Measurements from ENCODE around the gene VIPR2. TPM values are rescaled to one million over a fixed set of nuclear protein-coding genes. Genes with fewer than 3 reads are reported as not detected.

VIPR2 gene
- polyA plus RNA-seq, 3 donors = not detected

GRCh38 chr7:159141660-159142059 lies 3.0 kb downstream of the VIPR2 start:
- 70% methylated on average over 3 of the region's 6 CpGs for WGBS (ENCODE audit: insufficient coverage)
- Mint-ChIP-seq H3K36me3 (no peaks in the 10 kb centered on the region), H3K4me3 (peak overlapping the region in 1 of 2 donors; percentile 13), H3K9me3 (peaks cover 0 to 6% (median 4%) of the 10 kb centered on the region in 7 donors), H3K27ac (no peak overlapping the region), H3K27me3 (ENCODE audit: low read depth in 3 of 3) (peaks cover 35 to 60% (median 38%) of the 10 kb centered on the region in 3 donors), H3K4me1 (peaks cover 3% of the 10 kb centered on the region)
- Histone ChIP-seq H3K9me3 (replicated peaks in 1 of 2; ENCODE audit: control insufficient read depth in 1 of 2, insufficient read depth in 1 of 2, low read length in 2 of 2) (peaks cover 0 to 13% of the 10 kb centered on the region in 2 donors), H3K27me3 (ENCODE audit: control insufficient read depth in 2 of 2, insufficient read depth in 2 of 2, low read length in 2 of 2) (peaks cover 45 to 49% of the 10 kb centered on the region in 2 donors), H3K27ac (ENCODE audit: low read depth in 1 of 2, low read length in 2 of 2) (no peak overlapping the region), H3K4me2 (replicated peaks; ENCODE audit: extremely low read depth, low read length, poor library complexity, severe bottlenecking) (no peak overlapping the region), H4K20me1 (ENCODE audit: insufficient read depth, low read length) (no peaks in the 10 kb centered on the region), H3K9ac (ENCODE audit: insufficient read depth, low read length, poor library complexity, severe bottlenecking) (no peak overlapping the region), H3K36me3 (replicated peaks in 1 of 2; ENCODE audit: control insufficient read depth in 1 of 2, insufficient read depth in 2 of 2, low read length in 2 of 2) (no peaks in the 10 kb centered on the region), H3K4me1 (ENCODE audit: control insufficient read depth in 1 of 2, insufficient read depth in 2 of 2, low read length in 2 of 2) (no peaks in the 10 kb centered on the region), H2AFZ (ENCODE audit: insufficient read depth, low read depth, low read length, poor library complexity, severe bottlenecking) (no peak overlapping the region), H3K4me3 (replicated peaks in 1 of 3; ENCODE audit: low read depth in 2 of 3, low read length in 3 of 3) (no peak overlapping the region), H3K79me2 (ENCODE audit: insufficient read depth, low read length) (no peaks in the 10 kb centered on the region)
- no peak for TF ChIP-seq CTCF (IDR thresholded peaks at IDR 0.05)
- intact Hi-C loops (cut with micrococcal nuclease) = no loop called here
- no peak for DNase-seq

- Histone ChIP-seq H2AFZ (ENCODE audit: insufficient read depth, low read depth, low read length, poor library complexity, severe bottlenecking) (no peak overlapping the region), H3K27ac (ENCODE audit: low read depth in 1 of 2, low read length in 2 of 2) (no peak overlapping the region), H3K9ac (ENCODE audit: insufficient read depth, low read length, poor library complexity, severe bottlenecking) (no peak overlapping the region), H3K4me1 (ENCODE audit: control insufficient read depth in 1 of 2, insufficient read depth in 2 of 2, low read length in 2 of 2) (no peaks in the 10 kb centered on the region), H3K4me3 (replicated peaks in 1 of 3; ENCODE audit: low read depth in 2 of 3, low read length in 3 of 3) (no peak overlapping the region), H3K4me2 (replicated peaks; ENCODE audit: extremely low read depth, low read length, poor library complexity, severe bottlenecking) (no peak overlapping the region), H3K79me2 (ENCODE audit: insufficient read depth, low read length) (no peaks in the 10 kb centered on the region), H4K20me1 (ENCODE audit: insufficient read depth, low read length) (no peaks in the 10 kb centered on the region), H3K27me3 (ENCODE audit: control insufficient read depth in 2 of 2, insufficient read depth in 2 of 2, low read length in 2 of 2) (peaks cover 40 to 44% of the 10 kb centered on the region in 2 donors), H3K9me3 (replicated peaks in 1 of 2; ENCODE audit: control insufficient read depth in 1 of 2, insufficient read depth in 1 of 2, low read length in 2 of 2) (peaks cover 0 to 13% of the 10 kb centered on the region in 2 donors), H3K36me3 (replicated peaks in 1 of 2; ENCODE audit: control insufficient read depth in 1 of 2, insufficient read depth in 2 of 2, low read length in 2 of 2) (no peaks in the 10 kb centered on the region)
- H3K4me1 Mint-ChIP-seq = peaks cover 3% of the 10 kb centered on the region
- H3K4me3 Mint-ChIP-seq = peak overlapping the region in 1 of 2 donors; percentile 36
- no peak overlapping the region for H3K27ac Mint-ChIP-seq
- peaks cover 39 to 62% (median 39%) of the 10 kb centered on the region in 3 donors for H3K27me3 Mint-ChIP-seq (ENCODE audit: low read depth in 3 of 3)
- no peak for DNase-seq
- intact Hi-C loops (cut with micrococcal nuclease) = no loop called here
- H3K36me3 Mint-ChIP-seq = no peaks in the 10 kb centered on the region
- H3K9me3 Mint-ChIP-seq = peaks cover 0 to 6% (median 4%) of the 10 kb centered on the region in 7 donors
- WGBS (ENCODE audit: insufficient coverage) = 90% methylated on average over 10 of the region's 14 CpGs
- no peak for TF ChIP-seq CTCF (IDR thresholded peaks at IDR 0.05)
Measured at GRCh38 chr7:159141167-159141566, 3.5 kb downstream of the VIPR2 start.

All from CD14-positive monocyte (primary cell).